ENCODE measurements around the gene SCNN1A.

SCNN1A gene

GRCh38 chr12:6373022-6373787, 2.2 kb downstream of the SCNN1A start:
- H3K36me3 ChIP-seq (replicated peaks), result no peaks in the 10 kb centered on the region
- no peaks in the 10 kb centered on the region for H3K27me3 ChIP-seq (replicated peaks)
- no peak overlapping the region for H3K27ac ChIP-seq
- no peak for TF ChIP-seq CTCF (IDR thresholded peaks at IDR 0.05; ENCODE audit: low read depth, low read length, missing control alignments)
- in situ Hi-C loops (cut with HindIII; ENCODE audit: low pct_ligation_motif_present, low sequenced_read_pairs), result no loop called here
- DNase-seq, result no peak
- H3K4me3 ChIP-seq (ENCODE audit: low read depth, low read length), result no peak overlapping the region

GRCh38 chr12:6372403-6373003, 2.9 kb downstream of the SCNN1A start:
- Histone ChIP-seq H3K36me3 (replicated peaks) (no peaks in the 10 kb centered on the region), H3K27ac (peak overlapping the region; percentile 36), H3K4me3 (ENCODE audit: low read depth, low read length) (no peak overlapping the region), H3K27me3 (replicated peaks) (no peaks in the 10 kb centered on the region)
- peak; percentile 57 for DNase-seq
- TF ChIP-seq CTCF (IDR thresholded peaks at IDR 0.05; ENCODE audit: low read depth, low read length, missing control alignments), result no peak
- in situ Hi-C loops (cut with HindIII; ENCODE audit: low pct_ligation_motif_present, low sequenced_read_pairs), result no loop called here

- in situ Hi-C loops (cut with HindIII; ENCODE audit: low pct_ligation_motif_present, low sequenced_read_pairs), result no loop called here
- Histone ChIP-seq H3K4me3 (ENCODE audit: low read depth, low read length) (no peak overlapping the region), H3K27me3 (replicated peaks) (no peaks in the 10 kb centered on the region), H3K27ac (no peak overlapping the region), H3K36me3 (replicated peaks) (no peaks in the 10 kb centered on the region)
- TF ChIP-seq CTCF (IDR thresholded peaks at IDR 0.05; ENCODE audit: low read depth, low read length, missing control alignments), result peak; percentile 62
- peak; percentile 42 for DNase-seq
Measured at GRCh38 chr12:6370994-6371754, 4.2 kb downstream of the SCNN1A start.

DNA sequence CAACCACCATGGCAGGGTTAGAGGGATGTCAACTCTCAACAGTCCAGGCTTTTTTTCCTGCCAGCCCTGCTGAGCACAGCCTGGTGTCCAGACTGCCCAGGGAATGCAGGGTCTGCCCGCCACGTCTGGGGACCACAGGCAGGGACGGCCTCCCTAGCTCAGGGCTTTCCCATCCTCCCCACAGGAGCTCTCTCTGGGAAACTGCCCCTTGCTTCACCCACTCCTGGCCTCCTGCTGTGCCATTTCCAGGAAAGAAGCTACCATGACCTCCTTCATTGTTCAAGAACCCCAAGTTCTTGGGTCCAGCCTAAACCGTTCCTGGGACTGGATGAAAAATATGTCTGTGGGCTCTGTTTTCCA, 4.8 kb downstream of the SCNN1A start:
- no peak overlapping the region for H3K27ac ChIP-seq
- no peaks in the 10 kb centered on the region for H3K36me3 ChIP-seq (replicated peaks)
- no peak for TF ChIP-seq CTCF (IDR thresholded peaks at IDR 0.05; ENCODE audit: low read depth, low read length, missing control alignments)
- no peaks in the 10 kb centered on the region for H3K27me3 ChIP-seq (replicated peaks)
- DNase-seq, result no peak
- in situ Hi-C loops (cut with HindIII; ENCODE audit: low pct_ligation_motif_present, low sequenced_read_pairs), result no loop called here
- H3K4me3 ChIP-seq (ENCODE audit: low read depth, low read length), result no peak overlapping the region

GRCh38 chr12:6369916-6370575, 5.3 kb downstream of the SCNN1A start:
- DNase-seq, result no peak
- in situ Hi-C loops (cut with HindIII; ENCODE audit: low pct_ligation_motif_present, low sequenced_read_pairs), result no loop called here
- Histone ChIP-seq H3K27me3 (replicated peaks) (no peaks in the 10 kb centered on the region), H3K27ac (no peak overlapping the region), H3K36me3 (replicated peaks) (no peaks in the 10 kb centered on the region), H3K4me3 (ENCODE audit: low read depth, low read length) (no peak overlapping the region)
- no peak for TF ChIP-seq CTCF (IDR thresholded peaks at IDR 0.05; ENCODE audit: low read depth, low read length, missing control alignments)

All from brain microvascular endothelial cell (primary cell).